ENCODE measurements around the gene RNF20.

DNA sequence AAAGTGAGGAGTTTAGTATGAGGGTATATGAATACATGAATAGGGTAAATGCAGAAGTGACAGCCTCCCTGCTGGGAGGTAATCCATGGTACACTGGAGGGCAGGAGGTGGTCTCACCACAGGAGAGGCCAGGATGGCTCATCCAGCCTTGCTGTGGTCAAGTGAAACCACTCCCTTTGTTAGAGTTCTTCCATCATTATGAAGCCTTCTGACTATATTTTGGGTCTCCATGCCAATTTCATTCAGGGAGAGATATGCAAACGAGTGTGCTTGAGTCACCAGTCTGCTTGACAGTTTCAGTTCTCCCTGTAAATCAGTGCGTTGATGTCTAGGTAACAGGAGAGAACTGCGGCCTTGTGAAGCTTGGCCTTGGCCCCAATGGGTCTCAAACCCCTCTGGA is 44.7 kb downstream of the RNF20 start:
- TF ChIP-seq, protein P1, sequence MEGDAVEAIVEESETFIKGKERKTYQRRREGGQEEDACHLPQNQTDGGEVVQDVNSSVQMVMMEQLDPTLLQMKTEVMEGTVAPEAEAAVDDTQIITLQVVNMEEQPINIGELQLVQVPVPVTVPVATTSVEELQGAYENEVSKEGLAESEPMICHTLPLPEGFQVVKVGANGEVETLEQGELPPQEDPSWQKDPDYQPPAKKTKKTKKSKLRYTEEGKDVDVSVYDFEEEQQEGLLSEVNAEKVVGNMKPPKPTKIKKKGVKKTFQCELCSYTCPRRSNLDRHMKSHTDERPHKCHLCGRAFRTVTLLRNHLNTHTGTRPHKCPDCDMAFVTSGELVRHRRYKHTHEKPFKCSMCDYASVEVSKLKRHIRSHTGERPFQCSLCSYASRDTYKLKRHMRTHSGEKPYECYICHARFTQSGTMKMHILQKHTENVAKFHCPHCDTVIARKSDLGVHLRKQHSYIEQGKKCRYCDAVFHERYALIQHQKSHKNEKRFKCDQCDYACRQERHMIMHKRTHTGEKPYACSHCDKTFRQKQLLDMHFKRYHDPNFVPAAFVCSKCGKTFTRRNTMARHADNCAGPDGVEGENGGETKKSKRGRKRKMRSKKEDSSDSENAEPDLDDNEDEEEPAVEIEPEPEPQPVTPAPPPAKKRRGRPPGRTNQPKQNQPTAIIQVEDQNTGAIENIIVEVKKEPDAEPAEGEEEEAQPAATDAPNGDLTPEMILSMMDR (IDR thresholded peaks at IDR 0.05; ENCODE audit: low read depth, low read length), result no peak
- TF ChIP-seq EZH2phosphoT487 (IDR thresholded peaks at IDR 0.05; ENCODE audit: low read depth), result no peak
